Astrocyte (in vitro differentiated cells and primary cell): Measurements from ENCODE around the gene RND3. TPM values are rescaled to one million over a fixed set of nuclear protein-coding genes. Genes with fewer than 3 reads are reported as not detected.

Experiments
- DNase-seq: peaks from one replicate; pipeline ENCODE4 v3.0.0-alpha.2; 2010; ENCODE audit warnings: low read depth
- FAIRE-seq: peaks from 2 replicates; lab custom pipeline; 2011; peaks lifted over from hg19 to GRCh38; lab: Jason Lieb, UNC
- H2AFZ ChIP-seq: 2 replicates; pipeline ENCODE4 v1.6.0; 2012; ENCODE audit warnings: low read depth, low read length, inconsistent platforms
- H3K27ac ChIP-seq: 2 replicates; pipeline ENCODE4 v1.5.1; 2011; ENCODE audit warnings: low read depth, low read length, inconsistent platforms
- H3K27me3 ChIP-seq: 2 replicates; pipeline ENCODE4 v1.6.0; 2011; ENCODE audit warnings: low read length, inconsistent platforms; ENCODE audit not compliant: insufficient read depth
- H3K36me3 ChIP-seq: 2 replicates; pipeline ENCODE4 v1.5.1; 2011; ENCODE audit warnings: low read length, inconsistent platforms; ENCODE audit not compliant: insufficient read depth
- H3K4me1 ChIP-seq: 2 replicates; pipeline ENCODE4 v1.5.1; 2011; ENCODE audit warnings: low read length, inconsistent platforms; ENCODE audit not compliant: insufficient read depth
- H3K4me2 ChIP-seq: 2 replicates; pipeline ENCODE4 v1.6.0; 2012; ENCODE audit warnings: low read length, inconsistent platforms
- H3K4me3 ChIP-seq: 2 replicates; pipeline ENCODE4 v1.5.1; 2011; ENCODE audit warnings: low read depth, mild to moderate bottlenecking, low read length, inconsistent platforms; ENCODE audit not compliant: insufficient read depth
- H3K79me2 ChIP-seq: 2 replicates; pipeline ENCODE4 v1.6.0; 2012; ENCODE audit warnings: mild to moderate bottlenecking, low read length, inconsistent platforms; ENCODE audit not compliant: insufficient read depth
- H3K9ac ChIP-seq: 2 replicates; pipeline ENCODE4 v1.6.0; 2012; ENCODE audit warnings: mild to moderate bottlenecking, low read length, inconsistent platforms
- H3K9me3 ChIP-seq: 2 replicates; pipeline ENCODE4 v1.5.1; 2012; ENCODE audit warnings: low read depth, mild to moderate bottlenecking, low read length, inconsistent platforms; ENCODE audit not compliant: insufficient read depth
- H4K20me1 ChIP-seq: 2 replicates; pipeline ENCODE4 v1.6.0; 2012; ENCODE audit warnings: low read length, inconsistent platforms; ENCODE audit not compliant: insufficient read depth
- H3K27ac Mint-ChIP-seq: one replicate; pipeline ENCODE4 v1.8.0; 2021; ENCODE audit warnings: mild to moderate bottlenecking, mixed read lengths; ENCODE audit not compliant: unreplicated experiment
- H3K27me3 Mint-ChIP-seq: one replicate; pipeline ENCODE4 v1.8.0; 2021; ENCODE audit warnings: low read depth, mixed read lengths; ENCODE audit not compliant: unreplicated experiment
- H3K36me3 Mint-ChIP-seq: one replicate; pipeline ENCODE4 v1.8.0; 2021; ENCODE audit warnings: low read depth, mixed read lengths; ENCODE audit not compliant: unreplicated experiment
- H3K4me1 Mint-ChIP-seq: one replicate; pipeline ENCODE4 v1.8.0; 2021; ENCODE audit warnings: low read depth, mixed read lengths; ENCODE audit not compliant: unreplicated experiment
- H3K4me3 Mint-ChIP-seq: one replicate; pipeline ENCODE4 v1.8.0; 2021; ENCODE audit warnings: mild to moderate bottlenecking, moderate library complexity, mixed read lengths; ENCODE audit not compliant: unreplicated experiment
- H3K9me3 Mint-ChIP-seq: one replicate; pipeline ENCODE4 v1.8.0; 2021; ENCODE audit warnings: mild to moderate bottlenecking, mixed read lengths; ENCODE audit not compliant: unreplicated experiment
- EZH2 ChIP-seq: IDR thresholded peaks from 2 replicates; pipeline ENCODE4 v1.6.1; 2012; ENCODE audit warnings: mild to moderate bottlenecking, low read length, inconsistent platforms; ENCODE audit not compliant: insufficient read depth
- total RNA-seq: library from RNA; stranded (reverse); gene quantifications from 2 replicates; pipeline ENCODE4 v1.2.1, GENCODE V29; 2021
- TF ChIP-seq, protein P1 (sequence below): IDR thresholded peaks from 2 replicates; pipeline ENCODE4 v1.5.1; 2011; ENCODE audit warnings: low read depth, mild to moderate bottlenecking, inconsistent platforms, low read length, moderate library complexity; ENCODE audit not compliant: insufficient read depth

The RND3 gene
- total RNA-seq, 1 donor from 2014 or later, result 117 TPM

DNA sequence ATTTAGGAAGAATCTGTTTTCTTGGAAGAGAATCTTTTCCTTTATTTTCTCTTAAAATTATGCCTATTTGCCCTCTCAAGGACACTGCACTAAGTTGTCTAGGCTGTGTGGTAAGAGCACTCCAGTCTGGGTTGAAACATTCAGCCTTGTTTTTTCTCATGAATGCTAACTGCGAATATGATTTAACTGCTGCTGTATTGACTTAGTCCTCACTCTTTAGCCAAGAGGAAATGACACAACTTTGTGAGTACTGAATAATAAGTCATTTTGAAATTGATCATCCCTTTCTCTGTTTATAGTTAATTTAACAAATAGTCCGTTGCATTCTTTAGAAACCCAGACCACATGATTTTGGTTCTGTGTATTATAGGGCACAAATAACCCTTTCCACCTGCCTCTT is 4.5 kb upstream of the RND3 start:
- Histone ChIP-seq H3K4me1 (peaks cover 19% of the 10 kb centered on the region), H2AFZ (no peak overlapping the region), H3K4me3 (no peak overlapping the region), H3K9me3 (no peaks in the 10 kb centered on the region), H3K9ac (no peak overlapping the region), H3K4me2 (no peak overlapping the region), H3K36me3 (no peaks in the 10 kb centered on the region), H3K27me3 (no peaks in the 10 kb centered on the region), H3K79me2 (peaks cover 3% of the 10 kb centered on the region), H3K27ac (no peak overlapping the region), H4K20me1 (peaks cover 1% of the 10 kb centered on the region)
- H3K27me3 Mint-ChIP-seq, result no peaks in the 10 kb centered on the region
- H3K4me1 Mint-ChIP-seq, result peaks cover 19% of the 10 kb centered on the region
- no peak overlapping the region for H3K27ac Mint-ChIP-seq
- DNase-seq (peak; percentile 65), FAIRE-seq (peak; percentile 86)
- H3K36me3 Mint-ChIP-seq, result peaks cover 2% of the 10 kb centered on the region
- H3K9me3 Mint-ChIP-seq, result no peaks in the 10 kb centered on the region
- no peak overlapping the region for H3K4me3 Mint-ChIP-seq
- no peak for TF ChIP-seq EZH2
- TF ChIP-seq, protein P1, sequence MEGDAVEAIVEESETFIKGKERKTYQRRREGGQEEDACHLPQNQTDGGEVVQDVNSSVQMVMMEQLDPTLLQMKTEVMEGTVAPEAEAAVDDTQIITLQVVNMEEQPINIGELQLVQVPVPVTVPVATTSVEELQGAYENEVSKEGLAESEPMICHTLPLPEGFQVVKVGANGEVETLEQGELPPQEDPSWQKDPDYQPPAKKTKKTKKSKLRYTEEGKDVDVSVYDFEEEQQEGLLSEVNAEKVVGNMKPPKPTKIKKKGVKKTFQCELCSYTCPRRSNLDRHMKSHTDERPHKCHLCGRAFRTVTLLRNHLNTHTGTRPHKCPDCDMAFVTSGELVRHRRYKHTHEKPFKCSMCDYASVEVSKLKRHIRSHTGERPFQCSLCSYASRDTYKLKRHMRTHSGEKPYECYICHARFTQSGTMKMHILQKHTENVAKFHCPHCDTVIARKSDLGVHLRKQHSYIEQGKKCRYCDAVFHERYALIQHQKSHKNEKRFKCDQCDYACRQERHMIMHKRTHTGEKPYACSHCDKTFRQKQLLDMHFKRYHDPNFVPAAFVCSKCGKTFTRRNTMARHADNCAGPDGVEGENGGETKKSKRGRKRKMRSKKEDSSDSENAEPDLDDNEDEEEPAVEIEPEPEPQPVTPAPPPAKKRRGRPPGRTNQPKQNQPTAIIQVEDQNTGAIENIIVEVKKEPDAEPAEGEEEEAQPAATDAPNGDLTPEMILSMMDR, result no peak

DNA sequence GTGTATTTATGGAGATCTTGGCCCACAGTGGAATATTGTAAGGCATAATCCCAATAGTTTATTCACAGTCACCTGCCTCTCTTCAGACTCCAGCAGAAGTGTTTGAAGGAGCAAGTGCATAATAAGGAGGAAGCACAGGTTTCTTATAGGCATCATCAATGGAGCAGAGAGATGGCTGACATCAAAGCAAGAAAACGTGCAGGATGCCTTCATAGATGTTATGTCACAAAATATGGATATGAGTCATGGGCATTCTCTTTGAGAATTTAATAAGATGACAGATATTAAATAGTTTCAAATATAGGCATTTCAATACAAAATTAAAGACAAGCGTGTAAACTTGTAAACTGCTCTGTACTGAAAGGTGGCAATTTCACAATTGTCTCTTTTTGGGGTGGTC is 4.0 kb upstream of the RND3 start:
- peaks cover 8% of the 10 kb centered on the region for H3K79me2 ChIP-seq
- Mint-ChIP-seq H3K36me3 (peaks cover 2% of the 10 kb centered on the region), H3K9me3 (no peaks in the 10 kb centered on the region), H3K4me3 (no peak overlapping the region), H3K27ac (no peak overlapping the region), H3K27me3 (no peaks in the 10 kb centered on the region), H3K4me1 (peaks cover 15% of the 10 kb centered on the region)
- no peak overlapping the region for H3K4me2 ChIP-seq
- no peak overlapping the region for H3K9ac ChIP-seq
- DNase-seq (no peak), FAIRE-seq (no peak)
- H2AFZ ChIP-seq, result no peak overlapping the region
- H3K27ac ChIP-seq, result no peak overlapping the region
- no peaks in the 10 kb centered on the region for H3K36me3 ChIP-seq
- no peaks in the 10 kb centered on the region for H3K9me3 ChIP-seq
- H4K20me1 ChIP-seq, result peaks cover 7% of the 10 kb centered on the region
- no peak for TF ChIP-seq EZH2
- TF ChIP-seq, protein P1, result no peak
- peaks cover 14% of the 10 kb centered on the region for H3K4me1 ChIP-seq
- no peaks in the 10 kb centered on the region for H3K27me3 ChIP-seq
- no peak overlapping the region for H3K4me3 ChIP-seq

DNA sequence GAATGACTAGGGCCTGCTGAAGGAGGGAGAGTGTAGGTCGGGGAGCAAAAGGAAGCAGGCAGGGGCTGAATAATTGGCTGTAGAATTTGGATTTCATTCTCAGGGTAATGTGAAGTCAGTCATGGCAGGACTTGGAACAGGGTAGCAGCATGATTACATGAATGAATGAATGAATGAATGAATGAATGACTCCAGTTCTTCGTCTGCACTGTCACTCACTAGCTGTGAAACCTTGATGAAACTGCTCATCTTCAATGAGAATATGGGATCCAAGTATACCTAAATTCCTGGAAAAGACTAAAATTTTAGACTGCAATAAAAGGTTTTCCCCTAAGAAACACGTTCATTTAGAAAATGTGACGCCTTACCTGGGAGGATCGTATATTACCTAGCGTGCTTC is 3.0 kb upstream of the RND3 start:
- Histone ChIP-seq H3K9me3 (no peaks in the 10 kb centered on the region), H3K27ac (no peak overlapping the region), H3K27me3 (no peaks in the 10 kb centered on the region), H3K4me2 (no peak overlapping the region), H2AFZ (no peak overlapping the region), H3K4me1 (peaks cover 6% of the 10 kb centered on the region), H3K9ac (no peak overlapping the region), H4K20me1 (peaks cover 15% of the 10 kb centered on the region), H3K36me3 (no peaks in the 10 kb centered on the region), H3K4me3 (no peak overlapping the region), H3K79me2 (peaks cover 18% of the 10 kb centered on the region)
- H3K4me1 Mint-ChIP-seq, result peaks cover 6% of the 10 kb centered on the region
- H3K27me3 Mint-ChIP-seq, result no peaks in the 10 kb centered on the region
- TF ChIP-seq, protein P1, result no peak
- TF ChIP-seq EZH2, result no peak
- no peak overlapping the region for H3K27ac Mint-ChIP-seq
- H3K4me3 Mint-ChIP-seq, result no peak overlapping the region
- DNase-seq (no peak), FAIRE-seq (no peak)
- H3K9me3 Mint-ChIP-seq, result no peaks in the 10 kb centered on the region
- H3K36me3 Mint-ChIP-seq, result peaks cover 4% of the 10 kb centered on the region
